PC-9 (cell line): Measurements from ENCODE around the gene MSH3. TPM values are rescaled to one million over a fixed set of nuclear protein-coding genes. Genes with fewer than 3 reads are reported as not detected.
"Not testable (repeated sequence)": the region's sequence is repeated elsewhere in the genome, so short reads cannot be mapped to it uniquely, and the experiment has no call there.

Experiments used
- BruUV-seq: library from RNA; stranded (reverse); fragments of 400-500 nt; replicated peaks from 2 replicates; lab custom pipeline; 2021; lab: Mats Ljungman, UMichigan
- CTCF ChIA-PET: fragments of 300-600 bp; sonication (Branson Sonifier 250); formaldehyde crosslinking; loops from one replicate; lab custom pipeline; 2022; ENCODE audit warnings: antibody characterized with exemption; lab: Charles Lee
- POLR2A ChIA-PET: fragments of 300-600 bp; sonication (Branson Sonifier 250); formaldehyde crosslinking; loops from one replicate; lab custom pipeline; 2022; ENCODE audit warnings: antibody characterized with exemption; ENCODE audit not compliant: unreplicated experiment; lab: Charles Lee
- DNase-seq, 2 experiments: peaks; one replicate each; pipeline versions ENCODE4 v3.0.0 to v3.0.0-alpha.2; 2015 to 2022; ENCODE audit warnings: mixed read lengths in 1 of 2
- H2AFZ ChIP-seq: fragments of 200-600 bp; sonication (generic); 2 replicates; pipeline ENCODE4 v1.8.1; 2017; ENCODE audit warnings: antibody characterized with exemption
- H3F3A ChIP-seq: fragments of 200-600 bp; sonication (generic); 2 replicates; pipeline ENCODE4 v1.8.1; 2017; ENCODE audit warnings: antibody characterized with exemption, mild to moderate bottlenecking, low read depth; ENCODE audit not compliant: insufficient read depth
- H3K27ac ChIP-seq: fragments of 200-600 bp; sonication (generic); 2 replicates; pipeline ENCODE4 v1.6.1; 2016; ENCODE audit warnings: mixed run types
- H3K27me3 ChIP-seq: fragments of 200-600 bp; sonication (generic); 2 replicates; pipeline ENCODE4 v1.6.1; 2016; ENCODE audit warnings: low read depth, mixed run types; ENCODE audit not compliant: insufficient read depth
- H3K36me3 ChIP-seq: fragments of 200-600 bp; sonication (generic); 2 replicates; pipeline ENCODE4 v1.6.1; 2016; ENCODE audit warnings: low read depth, mixed run types
- H3K4me1 ChIP-seq: fragments of 200-600 bp; sonication (generic); replicated peaks from 2 replicates; pipeline ENCODE4 v1.6.1; 2016; ENCODE audit warnings: mixed run types; ENCODE audit not compliant: insufficient read depth
- H3K4me2 ChIP-seq: fragments of 200-600 bp; sonication (generic); 2 replicates; pipeline ENCODE4 v1.6.1; 2017; ENCODE audit warnings: mixed run types
- H3K4me3 ChIP-seq: fragments of 200-600 bp; sonication (generic); 2 replicates; pipeline ENCODE4 v1.6.1; 2016; ENCODE audit warnings: mixed run types
- H3K79me2 ChIP-seq: fragments of 200-600 bp; sonication (generic); 2 replicates; pipeline ENCODE4 v1.6.1; 2017; ENCODE audit warnings: low read depth, mixed run types
- H3K9me2 ChIP-seq: fragments of 200-600 bp; sonication (generic); 2 replicates; pipeline ENCODE4 v1.8.1; 2017; ENCODE audit warnings: mild to moderate bottlenecking; ENCODE audit not compliant: insufficient read depth
- H3K9me3 ChIP-seq: fragments of 200-600 bp; sonication (generic); 2 replicates; pipeline ENCODE4 v1.8.1; 2016; ENCODE audit warnings: low read depth; ENCODE audit not compliant: insufficient read depth
- H4K20me1 ChIP-seq: fragments of 200-600 bp; sonication (generic); 2 replicates; pipeline ENCODE4 v1.8.1; 2017; ENCODE audit not compliant: insufficient read depth
- EZH2 ChIP-seq: fragments of 200-600 bp; sonication (generic); IDR thresholded peaks from 2 replicates; pipeline ENCODE4 v1.8.0; 2017; ENCODE audit warnings: antibody characterized with exemption, low read depth
- intact Hi-C: fragments of 100-400 bp; cut with micrococcal nuclease; formaldehyde crosslinking; loops from one replicate; pipeline ENCODE4 v1.10.0; 2022; ENCODE audit not compliant: unreplicated experiment
- total RNA-seq: library from RNA; stranded (reverse); gene quantifications from 2 replicates; pipeline ENCODE4 v1.2.3, GENCODE V29; 2021
- TF ChIP-seq, protein P1 (sequence below): fragments of 200-600 bp; sonication (generic); conservative IDR thresholded peaks from 2 replicates; pipeline ENCODE4 v1.6.1; 2017; ENCODE audit warnings: mixed run types, antibody characterized with exemption, mild to moderate bottlenecking, moderate library complexity

MSH3 gene
- total RNA-seq, 1 experiment from 2014 or later, result 16.9 TPM

DNA sequence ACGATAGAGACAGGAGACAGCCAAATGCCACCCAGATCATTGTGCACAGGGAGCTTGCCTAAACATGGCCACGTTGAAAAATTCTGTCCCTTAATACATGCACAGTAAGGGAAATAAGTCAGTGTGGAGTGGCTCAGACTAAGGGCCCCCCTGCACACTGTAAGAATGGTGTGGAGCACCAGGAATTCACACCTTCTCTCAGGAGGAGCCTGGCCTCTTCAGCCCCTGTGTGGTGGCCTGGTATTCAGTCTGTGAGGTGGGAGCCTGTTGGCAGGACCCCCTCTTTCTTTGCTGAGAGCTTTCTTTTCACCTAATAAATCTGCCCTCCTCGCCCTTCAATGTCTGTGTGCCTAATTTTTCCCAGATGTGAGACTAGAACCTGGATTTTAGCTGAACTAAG is 239.6 kb downstream of the MSH3 start:
- Histone ChIP-seq H3K9me2 (no peaks in the 10 kb centered on the region), H3K36me3 (no peaks in the 10 kb centered on the region), H3K9me3 (no peaks in the 10 kb centered on the region; the same call in 1 of the 2 replicates), H3F3A (no peaks in the 10 kb centered on the region), H3K4me3 (no peak overlapping the region), H4K20me1 (no peaks in the 10 kb centered on the region), H3K4me2 (no peak overlapping the region), H3K27me3 (no peaks in the 10 kb centered on the region), H3K4me1 (no peaks in the 10 kb centered on the region), H3K79me2 (no peaks in the 10 kb centered on the region), H2AFZ (no peak overlapping the region), H3K27ac (no peak overlapping the region)
- POLR2A ChIA-PET, result no interaction called here
- intact Hi-C loops, result no loop called here
- no TSS peak for BruUV-seq
- TF ChIP-seq, protein P1, sequence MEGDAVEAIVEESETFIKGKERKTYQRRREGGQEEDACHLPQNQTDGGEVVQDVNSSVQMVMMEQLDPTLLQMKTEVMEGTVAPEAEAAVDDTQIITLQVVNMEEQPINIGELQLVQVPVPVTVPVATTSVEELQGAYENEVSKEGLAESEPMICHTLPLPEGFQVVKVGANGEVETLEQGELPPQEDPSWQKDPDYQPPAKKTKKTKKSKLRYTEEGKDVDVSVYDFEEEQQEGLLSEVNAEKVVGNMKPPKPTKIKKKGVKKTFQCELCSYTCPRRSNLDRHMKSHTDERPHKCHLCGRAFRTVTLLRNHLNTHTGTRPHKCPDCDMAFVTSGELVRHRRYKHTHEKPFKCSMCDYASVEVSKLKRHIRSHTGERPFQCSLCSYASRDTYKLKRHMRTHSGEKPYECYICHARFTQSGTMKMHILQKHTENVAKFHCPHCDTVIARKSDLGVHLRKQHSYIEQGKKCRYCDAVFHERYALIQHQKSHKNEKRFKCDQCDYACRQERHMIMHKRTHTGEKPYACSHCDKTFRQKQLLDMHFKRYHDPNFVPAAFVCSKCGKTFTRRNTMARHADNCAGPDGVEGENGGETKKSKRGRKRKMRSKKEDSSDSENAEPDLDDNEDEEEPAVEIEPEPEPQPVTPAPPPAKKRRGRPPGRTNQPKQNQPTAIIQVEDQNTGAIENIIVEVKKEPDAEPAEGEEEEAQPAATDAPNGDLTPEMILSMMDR, result no peak
- no peak for TF ChIP-seq EZH2
- no peak for DNase-seq
- CTCF ChIA-PET, result interaction anchor here (0.6 kb wide), 1 partner anchor 682 kb away, joined by 3 read pairs; no protein-coding TSS in a partner anchor

DNA sequence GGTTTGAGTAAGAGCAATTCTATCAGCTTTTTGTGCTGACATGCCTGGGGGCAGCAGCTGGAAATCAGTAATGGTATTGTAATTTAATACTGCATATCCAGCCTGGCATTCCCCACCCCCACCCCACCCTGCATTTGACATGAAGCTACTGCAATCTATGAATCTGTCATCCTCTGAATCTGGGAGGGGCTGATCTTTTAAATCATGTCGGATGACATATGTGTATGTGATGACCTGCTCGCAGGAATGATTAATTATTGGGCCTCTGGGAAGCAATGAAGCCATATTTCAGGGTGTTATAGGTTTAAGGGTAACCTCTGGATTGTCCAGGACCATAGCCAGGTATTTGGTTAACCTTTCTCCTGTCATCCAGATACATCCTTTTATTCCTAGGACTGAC is 241.1 kb downstream of the MSH3 start:
- Histone ChIP-seq H3K9me2 (no peaks in the 10 kb centered on the region), H3K4me2 (no peak overlapping the region), H3K9me3 (no peaks in the 10 kb centered on the region; the same call in 1 of the 2 replicates), H3K27me3 (no peaks in the 10 kb centered on the region), H3K36me3 (no peaks in the 10 kb centered on the region), H3K4me1 (no peaks in the 10 kb centered on the region), H3K79me2 (no peaks in the 10 kb centered on the region), H2AFZ (no peak overlapping the region), H4K20me1 (no peaks in the 10 kb centered on the region), H3F3A (no peaks in the 10 kb centered on the region), H3K4me3 (no peak overlapping the region), H3K27ac (no peak overlapping the region)
- CTCF ChIA-PET, result no interaction called here
- intact Hi-C loops, result no loop called here
- TF ChIP-seq, protein P1, result no peak
- DNase-seq, result no peak
- BruUV-seq, result no TSS peak
- POLR2A ChIA-PET, result no interaction called here

DNA sequence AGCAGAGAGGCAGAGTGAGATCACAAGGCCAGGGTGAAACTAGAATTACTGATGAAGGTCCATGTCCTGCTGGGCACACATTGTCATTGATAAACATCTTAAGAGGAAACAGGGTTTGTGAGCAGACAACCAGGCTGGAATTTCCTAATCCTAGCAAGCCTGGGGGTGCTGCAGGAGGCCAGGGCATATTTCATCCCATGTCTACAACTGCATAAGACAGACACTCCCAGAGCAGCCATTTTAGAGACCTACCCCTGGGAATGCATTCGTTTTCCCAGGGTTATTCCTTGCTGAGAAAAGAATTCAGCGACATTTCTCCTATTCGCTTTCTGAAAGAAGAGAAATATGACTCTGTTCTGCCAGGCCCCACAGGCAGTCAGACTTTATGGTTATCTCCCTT is 248.2 kb downstream of the MSH3 start:
- H3K79me2 ChIP-seq, H3K4me3 ChIP-seq, DNase-seq, H4K20me1 ChIP-seq, H3K4me2 ChIP-seq, H3K27ac ChIP-seq, H3K27me3 ChIP-seq, POLR2A ChIA-PET, H3F3A ChIP-seq, BruUV-seq, CTCF ChIA-PET, H3K36me3 ChIP-seq, H3K9me3 ChIP-seq, intact Hi-C loops, H3K4me1 ChIP-seq, H3K9me2 ChIP-seq, H2AFZ ChIP-seq: not testable (repeated sequence)

DNA sequence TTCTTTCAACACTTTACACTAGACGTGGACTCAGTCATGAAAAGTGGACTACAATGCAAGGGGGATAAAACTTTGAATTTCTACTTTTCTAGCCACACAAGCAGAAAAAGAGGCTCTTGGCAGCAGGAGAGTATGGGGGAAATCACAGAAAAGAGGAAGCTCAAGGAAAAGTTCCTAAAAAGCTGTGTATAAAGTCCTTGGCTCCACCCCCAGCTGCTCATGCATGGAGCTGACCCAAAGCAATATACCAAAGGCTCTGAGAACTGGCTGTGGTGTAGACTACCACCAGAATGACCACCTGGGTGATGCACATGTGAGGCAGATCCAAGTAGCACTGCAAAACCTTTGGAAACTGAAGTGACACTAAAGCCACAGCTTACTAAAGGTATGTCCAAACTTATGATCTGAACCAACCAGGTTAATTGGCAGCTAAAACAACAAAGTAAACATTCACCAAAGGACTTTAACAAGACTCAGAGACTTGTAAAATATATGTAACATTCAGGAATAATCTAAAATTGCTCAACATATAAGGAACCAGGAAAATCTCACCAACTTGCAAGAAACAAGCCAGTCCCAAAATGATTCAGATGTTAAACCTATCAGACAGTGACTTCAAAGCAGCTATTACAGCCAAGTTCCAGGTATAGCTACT is 250.2 kb downstream of the MSH3 start:
- TF ChIP-seq, protein P1, result no peak
- no peak for TF ChIP-seq EZH2
- POLR2A ChIA-PET, result interaction anchor here (0.6 kb wide), 1 partner anchor 762 kb away, joined by 3 read pairs; no protein-coding TSS in a partner anchor
- intact Hi-C loops, result no loop called here
- no peaks in the 10 kb centered on the region for H3F3A ChIP-seq
- no peak overlapping the region for H3K27ac ChIP-seq
- no peaks in the 10 kb centered on the region for H3K9me3 ChIP-seq
- CTCF ChIA-PET, result no interaction called here
- H3K27me3 ChIP-seq, result no peaks in the 10 kb centered on the region
- H3K4me3 ChIP-seq, result no peak overlapping the region
- no peaks in the 10 kb centered on the region for H3K4me1 ChIP-seq
- no peak overlapping the region for H3K4me2 ChIP-seq
- no peaks in the 10 kb centered on the region for H3K36me3 ChIP-seq
- H3K9me2 ChIP-seq, result no peaks in the 10 kb centered on the region
- BruUV-seq, result no TSS peak
- no peaks in the 10 kb centered on the region for H4K20me1 ChIP-seq
- H2AFZ ChIP-seq, result no peak overlapping the region
- no peaks in the 10 kb centered on the region for H3K79me2 ChIP-seq
- no peak for DNase-seq
